Tibial nerve (tissue), 4 donors: Measurements from ENCODE around the gene DAB2. TPM values are rescaled to one million over a fixed set of nuclear protein-coding genes. Genes with fewer than 3 reads are reported as not detected.
A peak's percentile ranks its signal among the peaks of the same experiment; 100 is the strongest.

Source experiments
- DNase-seq, 2 donors: peaks; one replicate each; pipeline ENCODE4 v3.0.0-alpha.2; 2019; ENCODE audit warnings: low spot score in 2 of 2
- H3K27ac ChIP-seq, 4 donors: fragments of 200-600 bp; sonication (generic) in 3 of 4; one replicate each; pipeline ENCODE4 v1.5.1; 2017 to 2019; ENCODE audit warnings: mild to moderate bottlenecking in 1 of 4
- H3K27me3 ChIP-seq, 2 donors: fragments of 200-600 bp; sonication (generic) in 1 of 2; one replicate each; pipeline versions ENCODE4 v1.5.1 to v1.6.0; 2017 to 2019
- H3K36me3 ChIP-seq, 3 donors: fragments of 200-600 bp; sonication (generic); one replicate each; pipeline ENCODE4 v1.5.1; 2018 to 2019
- H3K4me1 ChIP-seq, 4 donors: fragments of 200-600 bp; sonication (generic) in 3 of 4; one replicate each; pipeline ENCODE4 v1.5.1; 2017 to 2019
- H3K4me3 ChIP-seq, 4 donors: fragments of 200-600 bp; sonication (generic) in 3 of 4; one replicate each; pipeline ENCODE4 v1.5.1; 2017 to 2019; ENCODE audit warnings: mild to moderate bottlenecking in 1 of 4, moderate library complexity in 1 of 4
- H3K9me3 ChIP-seq, 4 donors: fragments of 200-600 bp; sonication (generic) in 3 of 4; one replicate each; pipeline ENCODE4 v1.5.1; 2017 to 2019
- CTCF ChIP-seq, 5 experiments: fragments of 200-600 bp in 3 of 5; fragments of 450-650 bp in 2 of 5; sonication (generic) in 3 of 5; IDR thresholded peaks; one replicate each; pipeline ENCODE4 v1.5.1; 2016 to 2019; ENCODE audit warnings: antibody characterized with exemption in 5 of 5, mild to moderate bottlenecking in 3 of 5, moderate library complexity in 2 of 5
- EP300 ChIP-seq, 2 donors: sonication (generic); formaldehyde crosslinking; IDR thresholded peaks; one replicate each; pipeline ENCODE4 v1.6.1; 2017; ENCODE audit warnings: antibody characterized with exemption in 2 of 2, mild to moderate bottlenecking in 1 of 2
- POLR2A ChIP-seq, 2 donors: fragments of 450-650 bp; IDR thresholded peaks; one replicate each; pipeline ENCODE4 v1.6.1; 2017; ENCODE audit warnings: antibody characterized with exemption in 2 of 2, mild to moderate bottlenecking in 2 of 2, moderate library complexity in 2 of 2
- WGBS, 2 donors: methylation state at CpG; one replicate each; pipeline ENCODE4 v1.1.5; 2018; 5-methylcytosine and 5-hydroxymethylcytosine counted together
- total RNA-seq, 4 donors: library from RNA; depleted of rRNA; stranded (reverse); fragments of >200 nt; gene quantifications; one replicate each; pipeline ENCODE4 v1.1.0, GENCODE V29; 2016

DAB2 gene
- total RNA-seq, 4 donors from 2014 or later, result 73.6 to 144 (median 115) TPM

- no peak for DNase-seq
- Histone ChIP-seq H3K4me1 (peaks cover 0 to 78% (median 20%) of the 10 kb centered on the region in 4 donors), H3K27ac (peak overlapping the region in 3 of 4 donors; percentile 58 to 91 (median 89)), H3K27me3 (no peaks in the 10 kb centered on the region), H3K4me3 (peak overlapping the region; percentile 17 to 73 (median 55)), H3K9me3 (no peaks in the 10 kb centered on the region), H3K36me3 (no peaks in the 10 kb centered on the region)
- TF ChIP-seq EP300 (IDR thresholded peaks at IDR 0.05), result no peak
- no peak for TF ChIP-seq CTCF (IDR thresholded peaks at IDR 0.05)
- no peak for TF ChIP-seq POLR2A (IDR thresholded peaks at IDR 0.05)
- 65 to 67% methylated on average over 2 of the region's 2 CpGs for WGBS, 2 donors
Measured at GRCh38 chr5:39422728-39423285, 2.0 kb downstream of the DAB2 start.

- Histone ChIP-seq H3K36me3 (no peaks in the 10 kb centered on the region), H3K9me3 (no peaks in the 10 kb centered on the region), H3K4me1 (peaks cover 0 to 79% (median 18%) of the 10 kb centered on the region in 4 donors), H3K4me3 (peak overlapping the region in 3 of 4 donors; percentile 9 to 69 (median 17)), H3K27me3 (no peaks in the 10 kb centered on the region), H3K27ac (peak overlapping the region; percentile 14 to 91 (median 74))
- 54 to 57% methylated on average over 3 of the region's 3 CpGs for WGBS, 2 donors
- TF ChIP-seq EP300 (IDR thresholded peaks at IDR 0.05), result peak in 1 of 2 donors; percentile 10
- TF ChIP-seq CTCF (IDR thresholded peaks at IDR 0.05), result no peak
- TF ChIP-seq POLR2A (IDR thresholded peaks at IDR 0.05), result no peak
- no peak for DNase-seq
Measured at GRCh38 chr5:39422036-39422606, 2.7 kb downstream of the DAB2 start.

GRCh38 chr5:39420482-39421145 is 4.2 kb downstream of the DAB2 start:
- 27 to 31% methylated on average over 6 of the region's 6 CpGs for WGBS, 2 donors
- peak; percentile 42 to 79 for DNase-seq
- peaks cover 0 to 79% (median 11%) of the 10 kb centered on the region in 4 donors for H3K4me1 ChIP-seq
- H3K4me3 ChIP-seq, result peak overlapping the region in 1 of 4 donors; percentile 69
- no peaks in the 10 kb centered on the region for H3K9me3 ChIP-seq
- peak overlapping the region in 3 of 4 donors; percentile 29 to 91 (median 89) for H3K27ac ChIP-seq
- TF ChIP-seq POLR2A (IDR thresholded peaks at IDR 0.05) (no peak), EP300 (IDR thresholded peaks at IDR 0.05) (peak in 1 of 2 donors; percentile 72)
- H3K27me3 ChIP-seq, result no peaks in the 10 kb centered on the region
- H3K36me3 ChIP-seq, result no peaks in the 10 kb centered on the region

- TF ChIP-seq CTCF (IDR thresholded peaks at IDR 0.05) (no peak), EP300 (IDR thresholded peaks at IDR 0.05) (no peak), POLR2A (IDR thresholded peaks at IDR 0.05) (no peak)
- DNase-seq, result no peak
- H3K27ac ChIP-seq, result peak overlapping the region in 1 of 4 donors; percentile 89
- WGBS, 2 donors, result 30 to 32% methylated on average over 1 of the region's 1 CpG
- H3K9me3 ChIP-seq, result no peaks in the 10 kb centered on the region
- H3K36me3 ChIP-seq, result no peaks in the 10 kb centered on the region
- peaks cover 0 to 82% (median 11%) of the 10 kb centered on the region in 4 donors for H3K4me1 ChIP-seq
- H3K27me3 ChIP-seq, result no peaks in the 10 kb centered on the region
- H3K4me3 ChIP-seq, result no peak overlapping the region
Measured at GRCh38 chr5:39419796-39420195, 5.0 kb downstream of the DAB2 start.

GRCh38 chr5:39417979-39418378 is 6.8 kb downstream of the DAB2 start:
- TF ChIP-seq EP300 (IDR thresholded peaks at IDR 0.05) (no peak), CTCF (IDR thresholded peaks at IDR 0.05) (no peak), POLR2A (IDR thresholded peaks at IDR 0.05) (no peak)
- no peaks in the 10 kb centered on the region for H3K36me3 ChIP-seq
- WGBS, 2 donors, result 73 to 79% methylated on average over 3 of the region's 3 CpGs
- no peak overlapping the region for H3K4me3 ChIP-seq
- no peaks in the 10 kb centered on the region for H3K9me3 ChIP-seq
- no peaks in the 10 kb centered on the region for H3K27me3 ChIP-seq
- no peak for DNase-seq
- peaks cover 0 to 89% (median 14%) of the 10 kb centered on the region in 4 donors for H3K4me1 ChIP-seq
- no peak overlapping the region for H3K27ac ChIP-seq
